HepG2 (cell line): ENCODE results near the gene MAPRE3. TPM values are rescaled to one million over a fixed set of nuclear protein-coding genes. Genes with fewer than 3 reads are reported as not detected.

Experiments used
- AHR ChIP-seq: IDR thresholded peaks from 2 replicates; pipeline ENCODE4 v1.6.1; 2018; ENCODE audit warnings: missing genetic modification reagents, missing compliant biosample characterization
- HES4 ChIP-seq: sonication (generic); formaldehyde crosslinking; IDR thresholded peaks from 2 replicates; pipeline ENCODE4 v1.9.0; 2021; ENCODE audit warnings: mild to moderate bottlenecking, missing genetic modification reagents, borderline replicate concordance
- MYC ChIP-seq: sonication (generic); formaldehyde crosslinking; IDR thresholded peaks from 2 replicates; pipeline ENCODE4 v1.9.0; 2021; ENCODE audit warnings: missing genetic modification reagents, borderline replicate concordance
- NFRKB ChIP-seq: fragments of 450-650 bp; IDR thresholded peaks from 2 replicates; pipeline ENCODE4 v1.6.1; 2017
- SAFB2 ChIP-seq: sonication (generic); formaldehyde crosslinking; IDR thresholded peaks from 2 replicates; pipeline ENCODE4 v1.5.1; 2020; ENCODE audit warnings: missing genetic modification reagents, low read depth, mild to moderate bottlenecking, borderline replicate concordance
- SMAD3 ChIP-seq: sonication (generic); formaldehyde crosslinking; IDR thresholded peaks from 2 replicates; pipeline ENCODE4 v1.4.0; 2020; ENCODE audit warnings: missing genetic modification reagents
- TOPORS ChIP-seq: sonication (generic); formaldehyde crosslinking; IDR thresholded peaks from 2 replicates; pipeline ENCODE4 v1.8.0; 2023; ENCODE audit warnings: mild to moderate bottlenecking, missing genetic modification reagents
- XRCC5 ChIP-seq: fragments of 200-400 bp; formaldehyde crosslinking; optimal IDR thresholded peaks from 2 replicates; pipeline ENCODE3; 2017; ENCODE audit warnings: mild to moderate bottlenecking, low read length
- ZBTB38 ChIP-seq: sonication (generic); formaldehyde crosslinking; IDR thresholded peaks from 2 replicates; pipeline ENCODE4 v1.5.1; 2020; ENCODE audit warnings: mild to moderate bottlenecking, missing genetic modification reagents
- ZBTB8A ChIP-seq: sonication (generic); formaldehyde crosslinking; IDR thresholded peaks from 2 replicates; pipeline ENCODE4 v1.4.0; 2020; ENCODE audit warnings: mild to moderate bottlenecking, low read depth, missing genetic modification reagents, borderline replicate concordance
- ZNF121 ChIP-seq: sonication (generic); formaldehyde crosslinking; IDR thresholded peaks from 2 replicates; pipeline ENCODE4 v1.5.0; 2020; ENCODE audit warnings: mild to moderate bottlenecking, missing genetic modification reagents
- ZNF230 ChIP-seq: sonication (generic); formaldehyde crosslinking; IDR thresholded peaks from 2 replicates; pipeline ENCODE4 v1.4.0; 2020; ENCODE audit warnings: mild to moderate bottlenecking, missing genetic modification reagents
- ZNF263 ChIP-seq: sonication (generic); formaldehyde crosslinking; IDR thresholded peaks from 2 replicates; pipeline ENCODE4 v1.4.0; 2020; ENCODE audit warnings: missing genetic modification reagents
- ZNF292 ChIP-seq: sonication (generic); formaldehyde crosslinking; IDR thresholded peaks from 2 replicates; pipeline ENCODE4 v1.8.1; 2022; ENCODE audit warnings: mild to moderate bottlenecking, low read depth, missing genetic modification reagents, borderline replicate concordance
- ZNF335 ChIP-seq: sonication (generic); formaldehyde crosslinking; IDR thresholded peaks from 2 replicates; pipeline ENCODE4 v1.4.0; 2020; ENCODE audit warnings: missing genetic modification reagents
- ZNF546 ChIP-seq: sonication (generic); formaldehyde crosslinking; conservative IDR thresholded peaks from 2 replicates; pipeline ENCODE4 v1.8.1; 2023; ENCODE audit warnings: mild to moderate bottlenecking, missing genetic modification reagents
- ZNF567 ChIP-seq: sonication (generic); formaldehyde crosslinking; IDR thresholded peaks from 2 replicates; pipeline ENCODE4 v1.8.1; 2023; ENCODE audit warnings: mild to moderate bottlenecking, missing genetic modification reagents, borderline replicate concordance
- ZNF672 ChIP-seq: sonication (generic); formaldehyde crosslinking; IDR thresholded peaks from 2 replicates; pipeline ENCODE4 v1.8.1; 2022; ENCODE audit warnings: missing genetic modification reagents
- ZNF709 ChIP-seq: sonication (generic); formaldehyde crosslinking; IDR thresholded peaks from 2 replicates; pipeline ENCODE4 v1.5.0; 2020; ENCODE audit warnings: mild to moderate bottlenecking, missing genetic modification reagents
- ZNF777 ChIP-seq: sonication (generic); formaldehyde crosslinking; IDR thresholded peaks from 2 replicates; pipeline ENCODE4 v1.4.0; 2020; ENCODE audit warnings: missing genetic modification reagents
- polyA plus RNA-seq, 8 experiments: library from polyadenylated mRNA; depleted of rRNA in 3 of 8; stranded (reverse) in 7 of 8; unstranded in 1 of 8; fragments of >200 nt; fragmentation: Illumina TruSeq in 4 of 8; extraction: Trizol in 4 of 8; gene quantifications; 2 replicates each; pipeline versions ENCODE4 v1.2.1 to v1.2.3, GENCODE V29; 2011 to 2016; ENCODE audit warnings: low read depth in 4 of 8, missing spikeins in 1 of 8, mixed read lengths in 1 of 8; ENCODE audit not compliant: insufficient read depth in 1 of 8
- total RNA-seq, 5 experiments: library from RNA; depleted of rRNA; stranded (reverse); fragments of >200 nt; fragmentation: Illumina TruSeq; extraction: Trizol; gene quantifications; 2 replicates each; pipeline ENCODE4 v1.2.3, GENCODE V29; 2016; ENCODE audit warnings: low read depth in 1 of 5
- TF ChIP-seq, protein P1 (sequence below): IDR thresholded peaks from 2 replicates; pipeline ENCODE4 v1.6.1; 2016
- TF ChIP-seq, protein P2 (sequence below): sonication (generic); formaldehyde crosslinking; IDR thresholded peaks from 2 replicates; pipeline ENCODE4 v1.4.0; 2020; ENCODE audit warnings: low read depth, mild to moderate bottlenecking, missing genetic modification reagents
- TF ChIP-seq, protein P3 (sequence below): IDR thresholded peaks from 2 replicates; pipeline ENCODE4 v1.6.1; 2016; ENCODE audit warnings: mild to moderate bottlenecking, missing biosample characterization, missing genetic modification reagents
- TF ChIP-seq, protein P4 (sequence below): sonication (generic); formaldehyde crosslinking; IDR thresholded peaks from 2 replicates; pipeline ENCODE4 v1.9.0; 2021; ENCODE audit warnings: missing genetic modification reagents, mild to moderate bottlenecking, borderline replicate concordance
- TF ChIP-seq, protein P5 (sequence below): sonication (generic); formaldehyde crosslinking; IDR thresholded peaks from 2 replicates; pipeline ENCODE4 v1.8.0; 2022; ENCODE audit warnings: low read depth, missing genetic modification reagents

MAPRE3 gene
- total and polyA plus RNA-seq, 2 of the 13 experiments (the other 11 are each of a cell fraction or from before 2014, with no cell fraction given): 0.31 to 0.91 TPM

DNA sequence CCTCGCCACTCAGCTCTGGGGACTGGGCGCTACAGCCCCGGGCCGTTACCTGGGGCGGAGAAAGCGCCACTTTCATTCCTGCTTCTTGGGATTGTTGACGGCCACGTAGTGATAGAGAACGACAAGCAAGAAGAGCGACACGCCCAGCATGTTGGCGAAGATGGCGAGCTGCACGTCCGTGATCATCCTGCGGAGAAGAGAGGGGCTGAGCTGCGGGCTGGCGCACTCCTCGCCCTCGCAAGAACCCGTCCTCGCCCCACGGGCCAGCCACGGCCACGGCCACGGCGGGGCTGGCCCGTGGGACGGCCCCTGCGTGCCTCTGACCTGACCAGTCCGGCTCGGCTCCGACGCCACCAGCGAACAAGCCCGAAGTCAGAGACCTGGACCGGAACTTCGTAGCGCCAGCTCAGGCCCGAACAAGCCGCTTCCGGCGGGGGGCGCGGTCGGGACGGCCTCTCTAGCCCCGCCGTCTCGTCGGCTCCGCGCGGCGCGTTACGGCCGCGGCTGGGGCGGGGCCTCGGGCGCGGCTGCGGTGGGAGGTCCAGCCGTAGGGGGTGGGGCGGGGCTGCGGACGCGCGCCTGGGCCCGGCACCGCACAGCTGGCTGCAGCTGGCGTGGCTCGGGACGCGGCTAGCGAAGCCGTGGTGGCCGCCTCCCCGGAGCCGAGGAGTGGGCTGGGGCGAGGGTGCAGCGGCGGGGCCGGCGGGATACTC, 101.0 kb downstream of the MAPRE3 start, which contains the start of gene OST4 (continued):
- TF ChIP-seq ZBTB8A (CRISPR knock-in tag): no peak
- TF ChIP-seq ZNF567 (CRISPR knock-in tag): no peak; the same call in 1 of the 2 replicates
- TF ChIP-seq, protein P1, sequence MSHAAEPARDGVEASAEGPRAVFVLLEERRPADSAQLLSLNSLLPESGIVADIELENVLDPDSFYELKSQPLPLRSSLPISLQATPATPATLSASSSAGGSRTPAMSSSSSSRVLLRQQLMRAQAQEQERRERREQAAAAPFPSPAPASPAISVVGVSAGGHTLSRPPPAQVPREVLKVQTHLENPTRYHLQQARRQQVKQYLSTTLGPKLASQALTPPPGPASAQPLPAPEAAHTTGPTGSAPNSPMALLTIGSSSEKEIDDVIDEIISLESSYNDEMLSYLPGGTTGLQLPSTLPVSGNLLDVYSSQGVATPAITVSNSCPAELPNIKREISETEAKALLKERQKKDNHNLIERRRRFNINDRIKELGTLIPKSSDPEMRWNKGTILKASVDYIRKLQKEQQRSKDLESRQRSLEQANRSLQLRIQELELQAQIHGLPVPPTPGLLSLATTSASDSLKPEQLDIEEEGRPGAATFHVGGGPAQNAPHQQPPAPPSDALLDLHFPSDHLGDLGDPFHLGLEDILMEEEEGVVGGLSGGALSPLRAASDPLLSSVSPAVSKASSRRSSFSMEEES (CRISPR knock-in tag): peak; percentile 43; the same call in 1 of the 2 replicates
- TF ChIP-seq SAFB2 (CRISPR knock-in tag): peak; percentile 83; the same call in 1 of the 2 replicates
- TF ChIP-seq ZNF263 (CRISPR knock-in tag): no peak
- TF ChIP-seq ZNF335 (CRISPR knock-in tag): no peak
- TF ChIP-seq ZNF672 (CRISPR knock-in tag): no peak
- no peak for TF ChIP-seq ZNF121 (CRISPR knock-in tag)
- TF ChIP-seq ZNF546 (CRISPR knock-in tag): no peak; the same call in none of the 2 replicates
- TF ChIP-seq XRCC5: peak; percentile 68
- TF ChIP-seq AHR (CRISPR knock-in tag): no peak
- peak; percentile 55; the same call in 1 of the 2 replicates for TF ChIP-seq ZBTB38
- TF ChIP-seq, protein P2, sequence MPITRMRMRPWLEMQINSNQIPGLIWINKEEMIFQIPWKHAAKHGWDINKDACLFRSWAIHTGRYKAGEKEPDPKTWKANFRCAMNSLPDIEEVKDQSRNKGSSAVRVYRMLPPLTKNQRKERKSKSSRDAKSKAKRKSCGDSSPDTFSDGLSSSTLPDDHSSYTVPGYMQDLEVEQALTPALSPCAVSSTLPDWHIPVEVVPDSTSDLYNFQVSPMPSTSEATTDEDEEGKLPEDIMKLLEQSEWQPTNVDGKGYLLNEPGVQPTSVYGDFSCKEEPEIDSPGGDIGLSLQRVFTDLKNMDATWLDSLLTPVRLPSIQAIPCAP (CRISPR knock-in tag): no peak
- TF ChIP-seq, protein P3, sequence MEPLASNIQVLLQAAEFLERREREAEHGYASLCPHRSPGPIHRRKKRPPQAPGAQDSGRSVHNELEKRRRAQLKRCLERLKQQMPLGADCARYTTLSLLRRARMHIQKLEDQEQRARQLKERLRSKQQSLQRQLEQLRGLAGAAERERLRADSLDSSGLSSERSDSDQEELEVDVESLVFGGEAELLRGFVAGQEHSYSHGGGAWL (CRISPR knock-in tag): no peak; the same call in none of the 2 replicates
- peak; percentile 85; the same call in 1 of the 2 replicates for TF ChIP-seq ZNF709 (CRISPR knock-in tag)
- no peak for TF ChIP-seq ZNF230 (CRISPR knock-in tag)
- TF ChIP-seq TOPORS (CRISPR knock-in tag): no peak
- no peak for TF ChIP-seq ZNF292 (CRISPR knock-in tag)
- TF ChIP-seq SMAD3: peak; percentile 70; the same call in 1 of the 2 replicates
- TF ChIP-seq HES4 (CRISPR knock-in tag): peak; percentile 51
- TF ChIP-seq, protein P4, sequence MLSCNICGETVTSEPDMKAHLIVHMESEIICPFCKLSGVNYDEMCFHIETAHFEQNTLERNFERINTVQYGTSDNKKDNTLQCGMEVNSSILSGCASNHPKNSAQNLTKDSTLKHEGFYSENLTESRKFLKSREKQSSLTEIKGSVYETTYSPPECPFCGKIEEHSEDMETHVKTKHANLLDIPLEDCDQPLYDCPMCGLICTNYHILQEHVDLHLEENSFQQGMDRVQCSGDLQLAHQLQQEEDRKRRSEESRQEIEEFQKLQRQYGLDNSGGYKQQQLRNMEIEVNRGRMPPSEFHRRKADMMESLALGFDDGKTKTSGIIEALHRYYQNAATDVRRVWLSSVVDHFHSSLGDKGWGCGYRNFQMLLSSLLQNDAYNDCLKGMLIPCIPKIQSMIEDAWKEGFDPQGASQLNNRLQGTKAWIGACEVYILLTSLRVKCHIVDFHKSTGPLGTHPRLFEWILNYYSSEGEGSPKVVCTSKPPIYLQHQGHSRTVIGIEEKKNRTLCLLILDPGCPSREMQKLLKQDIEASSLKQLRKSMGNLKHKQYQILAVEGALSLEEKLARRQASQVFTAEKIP (CRISPR knock-in tag): no peak
- TF ChIP-seq MYC (CRISPR knock-in tag): peak; percentile 77; the same call in 1 of the 2 replicates
- TF ChIP-seq NFRKB: no peak
- TF ChIP-seq, protein P5, sequence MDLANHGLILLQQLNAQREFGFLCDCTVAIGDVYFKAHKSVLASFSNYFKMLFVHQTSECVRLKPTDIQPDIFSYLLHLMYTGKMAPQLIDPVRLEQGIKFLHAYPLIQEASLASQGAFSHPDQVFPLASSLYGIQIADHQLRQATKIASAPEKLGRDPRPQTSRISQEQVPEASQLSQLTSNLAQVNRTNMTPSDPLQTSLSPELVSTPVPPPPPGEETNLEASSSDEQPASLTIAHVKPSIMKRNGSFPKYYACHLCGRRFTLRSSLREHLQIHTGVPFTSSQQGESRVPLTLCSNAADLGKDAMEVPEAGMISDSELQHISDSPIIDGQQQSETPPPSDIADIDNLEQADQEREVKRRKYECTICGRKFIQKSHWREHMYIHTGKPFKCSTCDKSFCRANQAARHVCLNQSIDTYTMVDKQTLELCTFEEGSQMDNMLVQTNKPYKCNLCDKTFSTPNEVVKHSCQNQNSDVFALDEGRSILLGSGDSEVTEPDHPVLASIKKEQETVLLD (CRISPR knock-in tag): peak; percentile 90
- TF ChIP-seq ZNF777 (CRISPR knock-in tag): peak; percentile 57; the same call in 1 of the 2 replicates
